ENCODE results near the gene ARHGEF5. TPM values are rescaled to one million over a fixed set of nuclear protein-coding genes. Genes with fewer than 3 reads are reported as not detected.
"Not testable (repeated sequence)": the region's sequence is repeated elsewhere in the genome, so short reads cannot be mapped to it uniquely, and the experiment has no call there.

ARHGEF5 gene
- total RNA-seq, 4 donors from 2014 or later = 40.1 to 86.2 (median 66.7) TPM

DNA sequence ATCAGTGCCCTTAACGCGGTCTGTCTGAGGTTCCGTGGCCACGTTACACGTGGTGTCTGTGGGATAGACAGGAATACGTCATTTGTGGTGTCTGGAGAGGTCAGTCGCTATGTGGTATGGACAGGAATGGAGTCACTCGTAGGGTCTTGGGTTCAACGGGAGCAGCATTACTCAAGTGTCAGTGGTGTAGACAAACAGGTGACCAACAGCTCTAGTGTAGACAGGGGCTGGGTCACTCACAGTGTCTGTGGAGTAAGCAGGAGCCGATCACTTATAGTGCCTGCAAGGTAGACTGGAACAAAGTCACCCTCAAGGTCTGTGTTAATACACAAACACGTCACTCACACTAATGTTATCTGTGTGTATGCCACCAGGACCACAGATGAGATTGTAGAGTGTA is 1.7 kb downstream of the ARHGEF5 start:
- not testable (repeated sequence) for DNase-seq, H3K4me3 ChIP-seq, H3K27ac ChIP-seq, H3K27me3 ChIP-seq, H3K36me3 ChIP-seq, H3K4me1 ChIP-seq, H3K9me3 ChIP-seq

DNA sequence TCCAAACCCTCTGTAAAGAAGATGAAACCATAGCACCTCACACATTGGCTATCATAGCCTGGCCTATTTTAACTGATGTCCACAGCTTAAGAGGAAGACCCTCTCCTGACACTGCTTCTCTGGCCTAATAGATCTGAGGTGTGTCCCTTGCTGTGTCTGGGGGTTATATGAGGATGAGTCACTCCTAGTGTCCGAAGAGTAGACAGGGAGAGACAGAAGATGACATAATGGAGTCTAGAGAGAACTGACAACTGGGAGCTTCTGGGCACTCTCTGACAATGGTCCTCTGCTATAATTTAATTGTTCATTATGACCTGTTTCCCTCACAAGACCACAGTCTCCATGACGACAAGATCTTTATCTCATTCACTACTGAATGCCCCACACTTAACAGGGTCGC is 6.9 kb downstream of the ARHGEF5 start:
- H3K9me3 ChIP-seq, H3K4me1 ChIP-seq, DNase-seq, H3K36me3 ChIP-seq, H3K4me3 ChIP-seq, H3K27me3 ChIP-seq, H3K27ac ChIP-seq: not testable (repeated sequence)

DNA sequence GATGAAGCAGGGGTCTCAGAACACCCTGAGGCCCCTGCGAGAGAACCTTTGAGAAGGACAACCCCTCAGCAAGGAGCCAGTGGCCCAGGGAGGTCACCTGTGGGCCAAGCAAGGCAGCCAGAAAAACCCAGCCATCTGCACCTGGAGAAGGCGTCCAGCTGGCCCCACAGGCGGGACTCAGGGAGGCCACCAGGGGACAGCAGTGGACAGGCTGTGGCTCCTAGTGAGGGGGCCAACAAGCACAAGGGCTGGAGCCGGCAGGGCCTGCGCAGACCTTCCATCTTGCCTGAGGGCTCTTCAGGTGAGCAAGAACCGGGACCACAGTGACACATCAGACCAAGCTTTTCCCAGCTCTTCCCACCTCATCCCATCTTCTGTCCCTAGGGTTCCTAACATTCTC is 10.3 kb downstream of the ARHGEF5 start:
- not testable (repeated sequence) for H3K27me3 ChIP-seq

DNA sequence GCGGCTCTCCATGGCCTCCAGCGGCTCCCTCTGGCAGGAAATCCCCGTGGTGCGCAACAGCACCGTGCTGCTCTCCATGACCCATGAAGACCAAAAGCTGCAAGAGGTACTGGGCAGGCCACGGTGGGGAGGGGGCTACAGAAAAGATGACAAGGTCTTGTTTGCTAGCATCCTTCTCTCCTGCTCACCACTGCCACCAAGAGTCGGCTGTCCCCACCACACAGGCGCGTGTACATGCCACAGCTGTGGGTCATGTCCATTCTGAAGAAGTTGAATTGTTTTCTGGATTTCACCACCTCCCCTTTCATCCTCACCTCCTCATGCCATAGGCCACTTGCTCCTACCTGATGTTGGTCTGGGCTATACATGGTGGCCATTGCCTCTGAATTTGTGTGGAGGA is 12.0 kb downstream of the ARHGEF5 start:
- H3K36me3 ChIP-seq, DNase-seq, H3K4me1 ChIP-seq, H3K4me3 ChIP-seq, H3K27me3 ChIP-seq, H3K9me3 ChIP-seq, H3K27ac ChIP-seq: not testable (repeated sequence)

More for the DNA sequence above, 10.3 kb downstream of the ARHGEF5 start:
- not testable (repeated sequence) for H3K27ac ChIP-seq, H3K4me3 ChIP-seq, DNase-seq, H3K36me3 ChIP-seq, H3K9me3 ChIP-seq, H3K4me1 ChIP-seq

DNA sequence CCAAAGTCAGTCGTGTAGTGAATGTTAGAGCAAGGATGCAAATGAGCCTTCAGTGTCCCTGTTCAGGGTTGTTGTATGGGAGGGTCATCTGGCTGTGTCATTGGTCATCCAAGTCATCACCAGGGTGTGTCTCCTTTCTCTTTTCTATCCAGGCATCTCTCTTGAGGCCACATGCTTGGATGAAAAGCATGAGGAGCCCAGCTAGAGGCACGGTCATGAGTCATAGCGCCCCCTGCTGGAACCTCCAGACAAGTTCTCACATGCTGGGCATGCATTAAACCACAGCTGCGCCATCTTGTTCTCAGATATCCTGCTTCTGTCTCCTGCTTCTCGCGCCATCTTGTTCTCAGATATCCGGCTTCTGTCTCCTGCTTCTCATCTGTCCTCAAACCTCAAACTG is 14.0 kb downstream of the ARHGEF5 start:
- not testable (repeated sequence) for H3K4me3 ChIP-seq, H3K4me1 ChIP-seq, DNase-seq, H3K27me3 ChIP-seq, H3K27ac ChIP-seq, H3K36me3 ChIP-seq, H3K9me3 ChIP-seq

DNA sequence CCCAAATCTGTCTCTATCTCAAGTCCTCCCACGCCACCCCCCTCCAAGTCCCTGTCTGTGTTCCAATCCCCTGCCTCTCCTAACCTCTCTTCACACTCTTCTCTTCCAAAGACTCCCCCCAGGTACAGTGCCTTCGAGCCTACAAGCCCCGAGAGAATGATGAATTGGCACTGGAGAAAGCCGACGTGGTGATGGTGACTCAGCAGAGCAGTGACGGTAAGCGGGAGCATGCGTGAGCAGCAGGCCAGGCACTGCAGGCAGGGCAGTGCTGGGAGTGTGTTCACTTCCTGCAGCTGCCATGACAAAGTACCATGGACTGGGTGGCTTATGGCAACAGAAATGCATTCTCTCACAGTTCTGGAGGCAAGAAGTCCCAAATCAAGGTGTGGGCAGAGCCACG is 23.4 kb downstream of the ARHGEF5 start:
- Histone ChIP-seq H3K27me3 (no peaks in the 10 kb centered on the region), H3K9me3 (no peaks in the 10 kb centered on the region), H3K36me3 (peaks cover 0 to 35% (median 0%) of the 10 kb centered on the region in 3 donors), H3K4me1 (peaks cover 0 to 6% (median 0%) of the 10 kb centered on the region in 4 donors), H3K27ac (no peak overlapping the region), H3K4me3 (no peak overlapping the region)
- DNase-seq = peak in 1 of 3 donors; percentile 19
- TF ChIP-seq, protein P1, sequence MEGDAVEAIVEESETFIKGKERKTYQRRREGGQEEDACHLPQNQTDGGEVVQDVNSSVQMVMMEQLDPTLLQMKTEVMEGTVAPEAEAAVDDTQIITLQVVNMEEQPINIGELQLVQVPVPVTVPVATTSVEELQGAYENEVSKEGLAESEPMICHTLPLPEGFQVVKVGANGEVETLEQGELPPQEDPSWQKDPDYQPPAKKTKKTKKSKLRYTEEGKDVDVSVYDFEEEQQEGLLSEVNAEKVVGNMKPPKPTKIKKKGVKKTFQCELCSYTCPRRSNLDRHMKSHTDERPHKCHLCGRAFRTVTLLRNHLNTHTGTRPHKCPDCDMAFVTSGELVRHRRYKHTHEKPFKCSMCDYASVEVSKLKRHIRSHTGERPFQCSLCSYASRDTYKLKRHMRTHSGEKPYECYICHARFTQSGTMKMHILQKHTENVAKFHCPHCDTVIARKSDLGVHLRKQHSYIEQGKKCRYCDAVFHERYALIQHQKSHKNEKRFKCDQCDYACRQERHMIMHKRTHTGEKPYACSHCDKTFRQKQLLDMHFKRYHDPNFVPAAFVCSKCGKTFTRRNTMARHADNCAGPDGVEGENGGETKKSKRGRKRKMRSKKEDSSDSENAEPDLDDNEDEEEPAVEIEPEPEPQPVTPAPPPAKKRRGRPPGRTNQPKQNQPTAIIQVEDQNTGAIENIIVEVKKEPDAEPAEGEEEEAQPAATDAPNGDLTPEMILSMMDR (IDR thresholded peaks at IDR 0.05) = no peak

DNA sequence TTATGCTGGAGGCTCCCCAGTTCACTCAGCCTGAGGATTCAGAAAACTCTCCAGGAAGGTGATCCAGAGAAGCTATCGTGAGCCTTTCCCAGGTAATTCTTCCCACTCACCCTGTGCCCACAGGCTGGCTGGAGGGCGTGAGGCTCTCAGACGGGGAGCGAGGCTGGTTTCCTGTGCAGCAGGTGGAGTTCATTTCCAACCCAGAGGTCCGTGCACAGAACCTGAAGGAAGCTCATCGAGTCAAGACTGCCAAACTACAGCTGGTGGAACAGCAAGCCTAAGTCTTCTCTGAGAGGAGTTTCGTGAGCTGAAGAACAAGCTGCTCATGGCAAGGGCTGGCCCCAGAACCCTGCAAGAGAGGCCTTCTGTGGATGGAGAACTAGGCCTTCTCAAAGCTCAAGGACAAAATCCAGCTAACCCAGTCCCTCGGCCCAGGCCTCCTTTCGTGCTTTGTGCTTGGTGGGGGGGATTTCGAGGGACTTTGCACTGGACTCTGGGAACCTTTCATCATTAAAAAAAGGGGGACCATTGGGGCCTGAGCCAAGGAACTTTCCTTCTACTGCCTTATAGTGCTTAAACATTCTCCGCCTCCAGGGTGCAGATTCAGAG is 24.7 kb downstream of the ARHGEF5 start:
- Histone ChIP-seq H3K9me3 (no peaks in the 10 kb centered on the region), H3K36me3 (peaks cover 0 to 35% (median 0%) of the 10 kb centered on the region in 3 donors), H3K27ac (no peak overlapping the region), H3K27me3 (no peaks in the 10 kb centered on the region), H3K4me3 (no peak overlapping the region), H3K4me1 (peaks cover 0 to 15% (median 0%) of the 10 kb centered on the region in 4 donors)
- DNase-seq = peak in 1 of 3 donors; percentile 34
- TF ChIP-seq, protein P1 (IDR thresholded peaks at IDR 0.05) = no peak
- TF ChIP-seq POLR2A (IDR thresholded peaks at IDR 0.05) = no peak

DNA sequence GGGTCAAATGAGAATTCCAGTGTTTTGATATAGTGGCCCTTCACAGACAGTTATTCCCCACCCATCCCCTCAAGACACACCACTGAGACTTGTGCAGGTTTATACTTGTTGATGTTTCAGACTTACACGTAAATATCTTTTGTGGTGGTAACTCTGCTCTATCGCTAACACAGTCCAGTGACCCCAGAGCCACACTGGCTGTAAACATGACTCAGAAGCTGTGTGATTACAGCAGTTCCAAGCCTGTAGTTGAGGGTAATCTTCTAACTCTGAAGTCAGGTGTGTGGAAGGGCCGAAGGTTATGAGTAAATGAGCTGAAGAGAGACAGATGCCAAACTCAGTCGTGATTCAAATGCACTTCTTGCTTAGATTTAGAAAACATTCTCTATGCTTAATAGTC is 28.9 kb downstream of the ARHGEF5 start:
- Histone ChIP-seq H3K27me3 (no peaks in the 10 kb centered on the region), H3K27ac (peak overlapping the region in 3 of 4 donors; percentile 52 to 93 (median 78)), H3K9me3 (no peaks in the 10 kb centered on the region), H3K4me3 (peak overlapping the region in 2 of 4 donors; percentile 25 to 39), H3K36me3 (peaks cover 0 to 14% (median 0%) of the 10 kb centered on the region in 3 donors), H3K4me1 (peaks cover 0 to 20% (median 0%) of the 10 kb centered on the region in 4 donors)
- peak in 1 of 3 donors; percentile 75 for DNase-seq
- TF ChIP-seq, protein P1 (IDR thresholded peaks at IDR 0.05) = no peak
- TF ChIP-seq POLR2A (IDR thresholded peaks at IDR 0.05) = no peak
